ENCODE data around the gene AIG1.
A peak's percentile ranks its signal among the peaks of the same experiment; 100 is the strongest.

Gene AIG1

GRCh38 chr6:143204045-143204444 is 143.4 kb downstream of the AIG1 start:
- no peak for DNase-seq

GRCh38 chr6:143205131-143205535 is 144.4 kb downstream of the AIG1 start:
- no peak for DNase-seq

- DNase-seq = no peak
Measured at GRCh38 chr6:143205585-143205984, 144.9 kb downstream of the AIG1 start.

GRCh38 chr6:143205991-143206390 is 145.3 kb downstream of the AIG1 start:
- DNase-seq = no peak

- no peak for DNase-seq
Measured at GRCh38 chr6:143206550-143206949, 145.9 kb downstream of the AIG1 start.

GRCh38 chr6:143210420-143210819 is 149.7 kb downstream of the AIG1 start:
- no peak for DNase-seq

- no peak for DNase-seq
Measured at GRCh38 chr6:143213859-143214376, 153.2 kb downstream of the AIG1 start.

- DNase-seq = no peak
Measured at GRCh38 chr6:143215363-143215762, 154.7 kb downstream of the AIG1 start.

GRCh38 chr6:143215771-143216170 is 155.1 kb downstream of the AIG1 start:
- DNase-seq = no peak

GRCh38 chr6:143218233-143218632 is 157.5 kb downstream of the AIG1 start:
- DNase-seq = no peak

- DNase-seq = no peak
Measured at GRCh38 chr6:143221698-143222097, 161.0 kb downstream of the AIG1 start.

GRCh38 chr6:143222310-143222709 is 161.6 kb downstream of the AIG1 start:
- DNase-seq = no peak

GRCh38 chr6:143222801-143223231 is 162.1 kb downstream of the AIG1 start:
- no peak for DNase-seq

- DNase-seq = no peak
Measured at GRCh38 chr6:143223895-143224294, 163.2 kb downstream of the AIG1 start.

GRCh38 chr6:143224516-143224915 is 163.8 kb downstream of the AIG1 start:
- no peak for DNase-seq

GRCh38 chr6:143225929-143226328 is 165.2 kb downstream of the AIG1 start:
- DNase-seq = no peak

- no peak for DNase-seq
Measured at GRCh38 chr6:143227675-143228074, 167.0 kb downstream of the AIG1 start.

- DNase-seq = no peak
Measured at GRCh38 chr6:143229400-143229799, 168.7 kb downstream of the AIG1 start.

- peak; percentile 9 for DNase-seq
Measured at GRCh38 chr6:143232849-143233248, 172.2 kb downstream of the AIG1 start.

- no peak for DNase-seq
Measured at GRCh38 chr6:143233554-143234285, 173.0 kb downstream of the AIG1 start.

GRCh38 chr6:143234734-143235133 is 174.0 kb downstream of the AIG1 start:
- no peak for DNase-seq

GRCh38 chr6:143236151-143236798 is 175.6 kb downstream of the AIG1 start:
- DNase-seq = no peak

- DNase-seq = no peak
Measured at GRCh38 chr6:143238306-143238705, 177.6 kb downstream of the AIG1 start.

GRCh38 chr6:143241111-143241510 is 180.4 kb downstream of the AIG1 start:
- no peak for DNase-seq
